Measurements from ENCODE around the gene RIN2.

RIN2 gene

DNA sequence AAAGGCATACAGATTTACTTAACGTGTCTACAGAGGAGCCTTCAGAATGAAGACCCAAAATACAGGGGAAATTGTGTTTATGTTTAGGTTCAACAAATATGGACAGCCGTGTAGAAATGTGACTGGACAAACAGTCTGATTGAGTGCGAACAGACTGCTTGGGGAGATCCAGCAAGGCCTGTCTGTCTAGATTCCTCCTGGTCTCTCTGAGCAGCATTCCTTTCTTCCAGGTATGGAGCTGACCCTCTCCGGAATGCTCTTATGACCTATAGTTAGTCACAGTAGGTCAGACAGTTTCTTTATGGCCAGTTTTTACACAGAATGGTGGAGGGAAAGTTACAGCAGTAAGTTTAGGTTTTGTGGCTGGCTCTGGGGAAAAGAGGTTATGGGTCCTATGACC, 9.0 kb downstream of the RIN2 start:
- DNase-seq (ENCODE audit: low spot score), result no peak

DNA sequence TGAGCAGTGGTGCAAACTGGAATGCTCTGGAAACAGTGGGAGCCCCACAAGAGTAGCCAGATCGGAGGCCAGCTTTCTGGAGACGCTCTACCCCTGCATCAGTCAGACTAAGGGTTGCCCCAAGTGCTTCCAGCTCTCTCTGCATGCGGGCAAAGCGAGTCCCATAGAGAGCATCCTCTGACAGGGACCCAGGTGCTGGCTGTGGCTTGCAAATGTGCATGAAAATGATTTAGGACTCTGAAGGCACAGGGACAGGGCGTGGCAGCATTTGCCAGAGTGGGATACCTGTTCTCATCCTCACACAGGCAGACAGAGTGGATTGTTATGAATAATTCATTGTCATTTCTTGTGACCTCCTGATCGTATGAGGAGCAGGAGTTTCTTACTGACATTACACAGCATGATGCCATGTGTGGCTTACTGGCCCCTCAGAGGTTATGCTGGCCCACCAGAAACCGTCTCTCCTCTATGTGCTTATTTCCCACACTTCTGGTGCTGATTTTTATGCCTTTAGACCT, 10.3 kb downstream of the RIN2 start:
- DNase-seq (ENCODE audit: low spot score), result no peak

DNA sequence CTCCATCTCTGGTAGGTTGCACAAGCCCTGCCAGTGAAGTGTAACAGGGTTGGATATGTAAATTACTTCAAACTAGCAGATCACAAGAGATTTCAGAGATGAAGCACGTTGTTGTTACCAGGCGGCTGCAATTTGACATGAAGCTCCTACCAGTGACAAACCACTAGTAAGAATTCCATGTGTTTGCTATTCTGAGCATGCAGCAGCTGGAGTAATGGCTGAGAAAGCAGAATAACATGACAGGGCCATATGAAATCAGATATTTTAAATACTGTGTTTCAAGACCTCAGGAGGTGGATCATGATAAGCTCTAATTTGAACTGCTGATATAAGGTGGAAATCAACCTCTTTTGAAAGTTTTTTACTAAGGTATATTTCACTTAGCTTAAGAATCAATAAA, 11.4 kb downstream of the RIN2 start:
- DNase-seq (ENCODE audit: low spot score), result no peak

DNA sequence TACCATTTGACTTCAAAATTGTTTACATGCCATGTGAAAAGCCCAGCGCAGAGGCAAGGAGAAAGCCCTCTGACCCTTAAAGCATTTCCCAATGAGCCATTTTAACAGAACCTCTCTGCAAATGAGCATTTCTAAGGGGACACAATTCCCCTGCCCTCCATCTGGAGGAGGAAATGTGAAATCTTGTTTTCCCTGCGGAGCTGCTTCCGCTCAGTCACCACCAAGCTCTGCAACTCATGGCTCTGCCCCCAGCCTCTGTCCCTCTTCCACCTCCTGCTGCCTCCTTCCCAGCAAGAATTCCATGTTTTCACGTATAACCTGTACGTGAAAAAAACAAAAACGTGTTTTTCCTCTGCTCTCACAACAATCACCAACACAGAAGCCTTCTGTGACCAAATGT, 12.3 kb downstream of the RIN2 start:
- DNase-seq (ENCODE audit: low spot score), result no peak

GRCh38 chr20:19771031-19771430, 13.0 kb downstream of the RIN2 start:
- DNase-seq (ENCODE audit: low spot score), result no peak

GRCh38 chr20:19773471-19773870, 15.4 kb downstream of the RIN2 start:
- no peak for DNase-seq (ENCODE audit: low spot score)

GRCh38 chr20:19774135-19774933, 16.3 kb downstream of the RIN2 start:
- no peak for DNase-seq (ENCODE audit: low spot score)

GRCh38 chr20:19775353-19776253, 17.5 kb downstream of the RIN2 start:
- no peak for DNase-seq (ENCODE audit: low spot score)

- no peak for DNase-seq (ENCODE audit: low spot score)
Measured at GRCh38 chr20:19777315-19777714, 19.3 kb downstream of the RIN2 start.

DNA sequence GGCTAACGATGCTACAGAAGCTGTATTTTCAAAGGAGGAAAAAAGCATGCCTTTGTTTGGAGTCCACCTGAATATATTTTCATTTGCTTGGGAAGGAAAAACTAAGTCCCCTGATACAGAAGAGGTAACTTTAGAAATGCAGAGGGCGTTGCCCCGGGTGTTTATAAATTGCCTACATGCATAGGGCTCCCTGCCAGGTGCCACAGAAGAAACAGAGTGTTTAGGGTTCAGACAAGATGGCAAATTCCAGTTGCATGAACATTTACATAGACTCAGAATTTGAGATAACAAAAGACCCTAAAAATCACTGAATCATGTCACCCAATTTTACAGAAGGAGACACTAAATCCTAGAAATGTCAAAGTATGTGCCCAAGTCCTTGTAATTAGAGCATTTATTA, 19.9 kb downstream of the RIN2 start:
- DNase-seq (ENCODE audit: low spot score), result no peak

DNA sequence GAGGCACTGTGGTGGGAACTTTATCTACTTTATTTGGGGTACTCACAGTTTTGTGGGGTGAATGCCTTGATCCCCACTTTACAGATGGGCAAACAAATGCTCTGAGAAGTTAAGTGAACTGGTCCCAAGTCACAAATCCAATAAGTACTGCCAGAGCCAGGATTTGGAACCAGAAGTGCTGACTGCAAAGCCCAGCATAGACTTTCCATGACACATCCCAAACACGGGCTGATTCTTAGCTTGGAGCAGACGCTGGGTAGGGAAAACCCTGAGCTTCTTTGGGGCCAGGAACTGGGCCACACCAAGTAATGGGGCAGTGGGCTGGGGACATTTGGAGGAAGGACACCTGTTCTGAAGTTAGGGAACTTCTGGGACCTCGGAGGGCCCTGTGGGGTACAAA, 20.3 kb downstream of the RIN2 start:
- no peak for DNase-seq (ENCODE audit: low spot score)

DNA sequence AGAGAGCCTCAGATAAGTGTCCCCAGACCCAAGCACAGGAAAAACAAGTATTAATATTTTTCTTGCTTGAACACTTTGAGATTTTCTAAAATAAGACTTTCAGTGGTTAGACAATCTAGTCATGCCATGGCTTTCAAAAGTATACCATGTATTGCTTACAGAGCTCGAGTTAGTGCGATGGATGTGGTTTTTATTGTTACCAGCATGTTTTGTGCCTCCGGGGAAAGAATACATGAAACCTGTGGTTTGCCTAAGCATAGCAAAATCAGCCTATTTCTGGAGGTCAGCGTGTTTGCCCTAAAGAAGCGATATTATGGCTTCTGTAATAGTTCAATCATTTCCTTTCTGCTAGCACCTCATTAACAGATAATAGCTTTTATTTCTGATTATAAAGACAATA, 21.6 kb downstream of the RIN2 start:
- DNase-seq (ENCODE audit: low spot score), result no peak

DNA sequence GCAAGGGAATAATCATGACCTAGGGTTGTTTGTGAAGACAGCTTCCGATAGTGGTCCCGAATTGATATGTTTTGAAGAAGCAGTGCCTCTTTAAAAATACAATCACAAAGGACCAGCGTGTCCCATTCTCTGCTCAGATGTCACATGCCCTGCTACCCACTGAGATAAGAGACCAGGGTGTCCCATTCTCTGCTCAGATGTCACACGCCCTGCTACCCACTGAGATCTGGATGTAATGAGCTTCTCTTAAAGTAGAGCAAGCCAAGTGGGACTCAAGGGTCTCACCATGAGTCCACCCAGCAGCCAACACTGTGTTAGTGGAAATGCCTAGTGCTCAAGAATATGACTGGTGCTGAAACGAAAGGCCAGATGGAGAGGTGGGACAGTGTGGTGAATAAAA, 22.2 kb downstream of the RIN2 start:
- DNase-seq (ENCODE audit: low spot score), result no peak

DNA sequence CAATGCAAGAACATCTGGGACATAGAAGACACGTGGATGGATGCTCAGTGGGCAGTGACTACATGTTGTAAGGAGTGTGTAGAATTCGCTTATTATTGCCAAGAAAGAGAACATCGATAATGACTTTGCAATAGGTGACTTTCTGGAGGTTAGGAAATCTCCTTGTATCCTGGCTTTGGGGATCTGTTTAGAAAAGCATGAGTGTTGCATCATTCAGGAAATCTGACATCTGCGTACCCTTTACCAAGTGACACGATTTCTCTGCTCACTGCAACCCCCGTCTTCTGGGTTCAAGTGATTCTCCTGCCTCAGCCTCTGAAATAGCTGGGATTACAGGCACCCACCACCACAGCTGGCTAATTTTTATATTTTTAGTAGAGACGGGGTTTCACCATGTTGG, 23.2 kb downstream of the RIN2 start:
- no peak for DNase-seq (ENCODE audit: low spot score)

DNA sequence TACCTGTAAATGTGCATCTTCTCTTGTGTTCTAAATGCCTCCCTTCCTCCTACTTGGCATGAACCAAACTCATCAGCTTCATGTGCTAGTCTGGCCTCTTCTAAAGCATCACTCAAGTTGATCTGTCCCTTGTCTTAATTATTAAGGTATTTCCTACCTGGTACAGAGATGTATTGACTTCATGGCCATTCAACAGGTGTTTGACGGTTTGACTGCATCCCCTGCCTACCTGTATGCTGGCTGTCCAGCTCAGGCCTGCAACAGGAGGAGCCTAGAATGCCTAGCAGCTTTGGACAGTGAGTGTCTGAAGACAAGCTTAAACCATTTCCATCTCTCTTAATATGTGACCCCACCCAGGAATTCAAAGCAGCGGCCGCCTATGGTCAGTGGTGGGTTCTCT, 24.6 kb downstream of the RIN2 start:
- no peak for DNase-seq (ENCODE audit: low spot score)

DNA sequence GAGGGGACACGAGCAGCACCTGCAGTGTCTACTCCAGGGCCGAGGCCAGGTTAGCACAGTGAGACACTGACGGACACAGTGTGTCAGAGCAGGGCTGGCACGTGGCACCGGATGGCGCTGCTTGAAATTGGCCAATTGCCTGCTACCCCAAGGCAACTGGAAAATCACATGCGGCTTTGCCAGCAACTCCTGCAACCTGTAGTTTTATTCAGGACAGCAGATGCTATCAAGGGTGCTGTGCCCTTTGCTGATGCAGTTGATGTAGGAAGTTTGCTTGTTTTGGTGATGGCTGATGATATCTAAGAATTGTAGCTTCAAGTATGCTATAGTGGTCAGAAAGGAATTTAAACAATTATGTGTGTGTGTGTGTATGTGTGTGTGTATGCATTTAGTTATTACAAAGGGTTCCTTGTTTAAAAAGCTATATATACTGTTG, 25.9 kb downstream of the RIN2 start:
- DNase-seq (ENCODE audit: low spot score), result no peak

- DNase-seq (ENCODE audit: low spot score), result peak; percentile 12
Measured at GRCh38 chr20:19784511-19785172, 26.6 kb downstream of the RIN2 start.

DNA sequence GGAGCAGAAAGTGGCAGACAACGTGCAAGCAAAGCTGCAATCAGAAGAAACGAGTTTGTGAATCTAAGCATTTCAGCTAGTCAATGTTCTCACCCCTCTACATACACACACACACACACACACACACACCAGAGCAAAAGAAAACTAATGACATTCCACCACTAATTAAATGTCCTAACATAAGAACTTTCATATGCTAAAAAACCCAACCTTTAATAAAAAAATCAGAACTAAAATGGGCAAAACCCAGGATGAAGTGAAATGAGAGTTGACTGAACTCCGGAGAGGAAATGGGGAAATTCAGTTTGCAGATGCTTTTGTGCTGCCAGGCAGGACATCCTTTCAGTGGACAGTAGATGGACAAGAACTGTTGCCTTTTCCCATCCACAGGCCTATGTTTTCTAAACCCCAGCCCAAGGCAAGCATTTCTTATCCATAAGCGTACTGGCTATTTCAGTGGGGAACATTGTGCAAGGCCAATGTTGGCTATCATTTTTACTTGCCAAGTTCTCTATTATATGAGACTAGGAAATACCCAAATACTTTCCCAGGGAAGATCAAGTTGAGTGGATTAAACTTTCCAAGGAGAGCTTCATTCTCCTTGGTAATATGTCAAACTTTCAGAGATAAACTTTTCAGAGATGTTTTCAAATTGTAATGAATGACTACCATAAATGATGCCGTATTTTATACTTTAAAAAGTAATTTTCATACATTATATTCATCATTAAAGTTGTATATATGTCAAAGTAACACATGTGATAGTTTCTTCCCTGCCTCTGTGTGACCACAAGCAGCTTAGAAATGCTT, 27.3 kb downstream of the RIN2 start:
- DNase-seq (ENCODE audit: low spot score), result no peak

DNA sequence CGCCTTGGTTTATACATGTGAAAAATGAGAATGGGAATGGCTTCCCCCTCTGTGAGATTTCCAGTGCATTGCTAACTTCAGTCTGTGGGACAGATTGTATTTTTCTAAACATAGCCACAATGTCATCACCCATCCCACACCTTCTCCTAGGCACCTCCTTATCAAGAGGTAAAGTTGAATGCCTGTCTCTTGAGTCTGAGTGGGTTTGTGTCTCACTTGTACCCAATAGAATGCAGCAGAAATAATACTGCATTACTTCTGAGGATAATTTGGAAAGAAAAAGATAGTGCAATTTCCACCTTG, 27.9 kb downstream of the RIN2 start:
- DNase-seq (ENCODE audit: low spot score), result no peak

DNA sequence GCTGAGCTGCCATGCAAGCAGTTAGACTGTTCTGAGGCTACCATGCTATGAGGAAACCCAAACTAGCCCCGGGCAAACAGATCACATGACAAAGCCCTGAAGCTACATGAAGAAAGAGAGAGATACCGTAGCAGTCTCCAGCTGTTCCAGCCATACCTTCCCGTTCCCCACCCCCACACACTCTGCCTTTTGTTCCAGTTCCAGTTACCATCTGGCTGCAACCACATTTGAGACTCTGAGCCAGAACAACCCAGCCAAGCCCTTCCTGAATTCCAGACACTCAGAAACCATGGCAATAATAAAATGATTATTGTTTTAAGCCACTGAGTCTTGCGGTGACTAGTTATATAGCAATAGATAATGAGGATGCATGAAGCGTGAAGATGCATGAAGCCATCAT, 28.3 kb downstream of the RIN2 start:
- no peak for DNase-seq (ENCODE audit: low spot score)

DNA sequence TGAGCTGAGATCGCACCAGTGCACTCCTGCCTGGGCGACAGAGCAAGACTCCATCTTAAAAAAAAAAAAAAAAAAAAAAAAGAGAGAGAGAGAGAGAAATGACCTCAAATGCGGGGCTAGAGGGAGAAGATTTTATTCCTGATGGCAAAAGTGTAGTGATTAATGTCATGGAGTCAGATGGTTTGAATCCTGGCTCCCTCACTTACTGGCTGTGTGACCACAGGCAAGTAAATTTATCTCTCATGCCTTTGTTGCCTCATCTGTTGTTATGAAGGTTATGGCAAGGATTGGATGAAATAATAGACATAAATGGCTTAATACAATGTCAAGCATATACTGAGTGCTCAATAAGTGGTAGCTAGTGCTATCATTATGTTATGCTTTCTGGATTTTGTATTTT, 29.3 kb downstream of the RIN2 start:
- no peak for DNase-seq (ENCODE audit: low spot score)

DNA sequence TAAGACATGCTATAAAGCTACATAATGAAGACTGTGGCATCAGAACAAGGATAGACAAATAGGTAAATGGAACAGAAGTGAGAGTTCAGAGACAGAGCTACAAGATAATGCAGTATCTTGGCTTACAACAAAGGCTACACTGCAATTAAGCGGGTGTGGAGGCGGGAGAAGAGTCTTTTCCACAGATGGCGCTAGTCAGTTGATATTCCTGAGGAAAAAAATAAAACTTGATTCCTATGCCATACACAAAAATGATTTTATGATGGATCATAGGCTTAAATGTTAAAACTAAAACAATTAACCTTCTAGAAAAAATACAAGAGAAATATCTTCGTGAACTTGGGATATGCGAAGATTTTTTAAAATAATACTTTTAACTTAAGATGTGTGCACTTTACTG, 31.0 kb downstream of the RIN2 start:
- no peak for DNase-seq (ENCODE audit: low spot score)
